Caco-2 (cell line): ENCODE measurements around the gene PDE2A. TPM values are rescaled to one million over a fixed set of nuclear protein-coding genes. Genes with fewer than 3 reads are reported as not detected.

ENCODE experiments used
- BruUV-seq: library from RNA; stranded (reverse); fragments of 400-500 nt; replicated peaks from 2 replicates; lab custom pipeline; 2021; lab: Mats Ljungman, UMichigan
- CTCF ChIA-PET: fragments of 300-600 bp; sonication (Branson Sonifier 250); formaldehyde crosslinking; loops from one replicate; lab custom pipeline; 2022; ENCODE audit warnings: antibody characterized with exemption; lab: Charles Lee
- POLR2A ChIA-PET: fragments of 300-600 bp; sonication (Branson Sonifier 250); formaldehyde crosslinking; loops from one replicate; lab custom pipeline; 2022; ENCODE audit warnings: antibody characterized with exemption; lab: Charles Lee
- DNase-seq, 2 experiments: peaks; one replicate each; pipeline versions ENCODE4 v3.0.0 to v3.0.0-alpha.2; 2020 to 2022
- H3K27me3 ChIP-seq: replicated peaks from 2 replicates; pipeline ENCODE4 v1.6.0; 2011; ENCODE audit warnings: low read length; ENCODE audit not compliant: control insufficient read depth, insufficient read depth
- H3K36me3 ChIP-seq: 2 replicates; pipeline ENCODE4 v1.5.1; 2011; ENCODE audit warnings: low read length; ENCODE audit not compliant: control insufficient read depth, insufficient read depth
- H3K4me1 ChIP-seq: fragments of 250-450 bp; sonication (Bioruptor Pico); 2 replicates; pipeline ENCODE4 v1.5.1; 2020; ENCODE audit warnings: mild to moderate bottlenecking
- H3K4me3 ChIP-seq: 2 replicates; pipeline ENCODE4 v1.5.1; 2011; ENCODE audit warnings: low read depth, mild to moderate bottlenecking, control low read depth, low read length
- H3K9me3 ChIP-seq: fragments of 250-450 bp; sonication (Bioruptor Pico); 2 replicates; pipeline ENCODE4 v1.5.1; 2020; ENCODE audit warnings: mild to moderate bottlenecking, moderate library complexity
- H3K27ac Mint-ChIP-seq: one replicate; pipeline ENCODE4 v1.8.0; 2022; ENCODE audit warnings: mixed read lengths; ENCODE audit not compliant: unreplicated experiment
- H3K27me3 Mint-ChIP-seq: one replicate; pipeline ENCODE4 v1.8.0; 2022; ENCODE audit warnings: mixed read lengths; ENCODE audit not compliant: insufficient read depth, unreplicated experiment
- H3K36me3 Mint-ChIP-seq: one replicate; pipeline ENCODE4 v1.8.0; 2022; ENCODE audit warnings: mild to moderate bottlenecking, mixed read lengths; ENCODE audit not compliant: insufficient read depth, unreplicated experiment
- H3K4me1 Mint-ChIP-seq: one replicate; pipeline ENCODE4 v1.8.0; 2022; ENCODE audit warnings: low read depth, mixed read lengths; ENCODE audit not compliant: unreplicated experiment
- H3K4me3 Mint-ChIP-seq: one replicate; pipeline ENCODE4 v1.8.0; 2022; ENCODE audit warnings: mild to moderate bottlenecking, moderate library complexity, mixed read lengths; ENCODE audit not compliant: unreplicated experiment
- H3K9me3 Mint-ChIP-seq: one replicate; pipeline ENCODE4 v1.8.0; 2022; ENCODE audit warnings: mixed read lengths; ENCODE audit not compliant: unreplicated experiment
- intact Hi-C: fragments of 100-400 bp; cut with micrococcal nuclease; formaldehyde crosslinking; loops from one replicate; pipeline ENCODE4 v1.10.0; 2022; ENCODE audit not compliant: unreplicated experiment
- total RNA-seq: library from RNA; stranded (reverse); gene quantifications from 2 replicates; pipeline ENCODE4 v1.2.3, GENCODE V29; 2022
- TF ChIP-seq, protein P1 (sequence below), 2 experiments: fragments of 200-600 bp in 1 of 2; IDR thresholded peaks; 1 replicate in 1 of 2; 2 replicates in 1 of 2; pipeline versions ENCODE4 v1.5.1 to v1.8.0; 2011 to 2022; ENCODE audit warnings: antibody characterized with exemption in 1 of 2, control low read depth in 1 of 2, inconsistent platforms in 1 of 2, low read depth in 1 of 2, low read length in 1 of 2, mild to moderate bottlenecking in 1 of 2, moderate library complexity in 1 of 2; ENCODE audit not compliant: insufficient read depth in 1 of 2, severe bottlenecking in 1 of 2, unreplicated experiment in 1 of 2

PDE2A gene
- total RNA-seq, 1 experiment from 2014 or later = 1.4 TPM

DNA sequence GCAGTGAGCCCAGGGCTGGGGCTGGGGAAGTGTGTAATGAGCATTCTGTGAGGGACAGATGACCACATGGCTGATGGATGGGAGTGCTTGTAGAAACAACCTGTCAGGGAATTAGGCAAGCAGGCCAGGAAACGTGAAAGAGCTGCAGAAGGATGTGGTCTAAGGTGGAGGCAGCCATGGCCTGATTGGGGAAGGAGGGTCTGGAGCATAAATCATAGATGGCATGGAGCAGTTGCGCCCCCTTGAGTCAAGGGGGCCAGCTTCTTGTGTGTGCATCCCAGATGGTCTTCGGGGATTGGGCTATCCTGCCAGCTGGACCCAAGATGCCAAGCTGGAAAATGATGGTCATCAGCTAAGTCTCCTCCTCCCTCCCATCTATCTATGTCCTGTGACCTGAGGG, 120.5 kb downstream of the PDE2A start:
- H3K9me3 ChIP-seq = no peaks in the 10 kb centered on the region
- H3K36me3 ChIP-seq = no peaks in the 10 kb centered on the region
- TF ChIP-seq, protein P1, sequence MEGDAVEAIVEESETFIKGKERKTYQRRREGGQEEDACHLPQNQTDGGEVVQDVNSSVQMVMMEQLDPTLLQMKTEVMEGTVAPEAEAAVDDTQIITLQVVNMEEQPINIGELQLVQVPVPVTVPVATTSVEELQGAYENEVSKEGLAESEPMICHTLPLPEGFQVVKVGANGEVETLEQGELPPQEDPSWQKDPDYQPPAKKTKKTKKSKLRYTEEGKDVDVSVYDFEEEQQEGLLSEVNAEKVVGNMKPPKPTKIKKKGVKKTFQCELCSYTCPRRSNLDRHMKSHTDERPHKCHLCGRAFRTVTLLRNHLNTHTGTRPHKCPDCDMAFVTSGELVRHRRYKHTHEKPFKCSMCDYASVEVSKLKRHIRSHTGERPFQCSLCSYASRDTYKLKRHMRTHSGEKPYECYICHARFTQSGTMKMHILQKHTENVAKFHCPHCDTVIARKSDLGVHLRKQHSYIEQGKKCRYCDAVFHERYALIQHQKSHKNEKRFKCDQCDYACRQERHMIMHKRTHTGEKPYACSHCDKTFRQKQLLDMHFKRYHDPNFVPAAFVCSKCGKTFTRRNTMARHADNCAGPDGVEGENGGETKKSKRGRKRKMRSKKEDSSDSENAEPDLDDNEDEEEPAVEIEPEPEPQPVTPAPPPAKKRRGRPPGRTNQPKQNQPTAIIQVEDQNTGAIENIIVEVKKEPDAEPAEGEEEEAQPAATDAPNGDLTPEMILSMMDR (IDR thresholded peaks at IDR 0.05; ENCODE audit: insufficient read depth in 1 of 2, low read depth in 1 of 2, low read length in 1 of 2, severe bottlenecking in 1 of 2, unreplicated experiment in 1 of 2) = peak in 1 of 2 experiments; percentile 42
- no peaks in the 10 kb centered on the region for H3K27me3 ChIP-seq
- no TSS peak for BruUV-seq
- H3K4me3 ChIP-seq = no peak overlapping the region
- Mint-ChIP-seq H3K27ac (no peak overlapping the region), H3K9me3 (no peaks in the 10 kb centered on the region), H3K36me3 (peaks cover 5% of the 10 kb centered on the region), H3K4me3 (no peak overlapping the region), H3K27me3 (no peaks in the 10 kb centered on the region), H3K4me1 (peaks cover 18% of the 10 kb centered on the region)
- no peaks in the 10 kb centered on the region for H3K4me1 ChIP-seq
- intact Hi-C loops = loop anchor here (5.0 kb wide), 1 partner anchor 71 kb away; no protein-coding TSS in a partner anchor
- no peak for DNase-seq
- ChIA-PET POLR2A (no interaction called here), CTCF (interaction anchor here (0.5 to 2.2 kb wide), 3 partner anchors 16 to 82 kb away, joined by 3 to 10 read pairs (median 3); no protein-coding TSS in a partner anchor)

DNA sequence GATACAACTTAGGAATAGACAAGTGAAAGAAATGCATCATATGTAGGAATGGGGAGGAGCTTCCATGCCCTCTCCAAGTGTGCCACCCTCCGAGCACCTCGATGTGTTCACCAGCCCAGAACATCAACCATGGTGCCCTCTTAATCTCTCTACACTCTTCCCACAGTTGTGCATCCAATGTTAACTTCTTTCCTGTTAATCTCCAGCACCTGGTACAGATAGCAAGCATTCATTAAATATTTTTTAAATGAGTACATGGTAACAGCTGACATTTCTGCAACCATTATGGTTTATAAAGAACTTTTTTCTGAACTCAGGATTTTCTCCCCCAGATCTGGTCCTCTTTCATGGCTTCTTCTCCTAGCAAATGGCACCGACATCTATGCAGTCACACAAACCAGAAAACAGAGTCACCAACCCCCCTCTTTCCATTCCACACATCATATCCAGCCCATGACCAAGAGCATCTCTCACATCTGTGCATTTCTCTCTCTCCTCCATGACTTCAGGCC, 121.8 kb downstream of the PDE2A start:
- no peak for DNase-seq
- POLR2A ChIA-PET = no interaction called here
- TF ChIP-seq, protein P1 (IDR thresholded peaks at IDR 0.05; ENCODE audit: insufficient read depth in 1 of 2, low read depth in 1 of 2, low read length in 1 of 2, severe bottlenecking in 1 of 2, unreplicated experiment in 1 of 2) = no peak
- CTCF ChIA-PET = interaction anchor here (2.2 kb wide), 1 partner anchor 81 kb away, joined by 10 read pairs; no protein-coding TSS in a partner anchor
- no peaks in the 10 kb centered on the region for H3K27me3 ChIP-seq
- intact Hi-C loops = loop anchor here (5.0 kb wide), 1 partner anchor 70 kb away; no protein-coding TSS in a partner anchor
- Mint-ChIP-seq H3K4me1 (peaks cover 18% of the 10 kb centered on the region), H3K36me3 (peaks cover 5% of the 10 kb centered on the region), H3K27ac (no peak overlapping the region), H3K27me3 (no peaks in the 10 kb centered on the region), H3K4me3 (no peak overlapping the region), H3K9me3 (no peaks in the 10 kb centered on the region)
- no peak overlapping the region for H3K4me3 ChIP-seq
- no peaks in the 10 kb centered on the region for H3K36me3 ChIP-seq
- no peaks in the 10 kb centered on the region for H3K9me3 ChIP-seq
- no TSS peak for BruUV-seq
- H3K4me1 ChIP-seq = no peaks in the 10 kb centered on the region

DNA sequence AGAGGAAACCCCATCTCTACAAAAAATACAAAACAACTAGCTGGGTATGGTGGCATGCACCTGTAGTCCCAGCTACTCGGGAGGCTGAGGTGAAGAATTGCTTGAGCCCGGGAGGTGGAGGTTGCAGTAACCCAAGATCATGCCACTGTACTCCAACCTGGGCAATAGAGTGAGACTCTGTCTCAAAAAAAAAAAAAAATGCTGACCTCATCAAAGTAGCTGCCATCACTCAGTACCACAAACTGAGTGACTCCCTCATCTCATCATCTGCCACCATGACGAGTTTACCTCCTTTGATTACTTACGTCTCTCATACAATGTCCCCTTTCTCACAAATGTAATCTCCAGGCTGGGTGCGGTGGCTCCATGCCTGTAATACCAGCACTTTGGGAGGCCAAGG, 122.7 kb downstream of the PDE2A start:
- Mint-ChIP-seq H3K27me3 (no peaks in the 10 kb centered on the region), H3K36me3 (peaks cover 5% of the 10 kb centered on the region), H3K27ac (no peak overlapping the region), H3K4me3 (no peak overlapping the region), H3K4me1 (peaks cover 23% of the 10 kb centered on the region), H3K9me3 (no peaks in the 10 kb centered on the region)
- ChIA-PET CTCF (no interaction called here), POLR2A (no interaction called here)
- DNase-seq = no peak
- BruUV-seq = no TSS peak
- H3K4me1 ChIP-seq = no peaks in the 10 kb centered on the region
- no peaks in the 10 kb centered on the region for H3K27me3 ChIP-seq
- TF ChIP-seq, protein P1 (IDR thresholded peaks at IDR 0.05; ENCODE audit: insufficient read depth in 1 of 2, low read depth in 1 of 2, low read length in 1 of 2, severe bottlenecking in 1 of 2, unreplicated experiment in 1 of 2) = no peak
- intact Hi-C loops = loop anchor here (5.0 kb wide), 1 partner anchor 69 kb away; no protein-coding TSS in a partner anchor
- no peak overlapping the region for H3K4me3 ChIP-seq
- no peaks in the 10 kb centered on the region for H3K36me3 ChIP-seq
- H3K9me3 ChIP-seq = no peaks in the 10 kb centered on the region
